22Rv1 (cell line): ENCODE data around the gene MX2.

Experiments used
- CTCF ChIP-seq: fragments of 450-650 bp; IDR thresholded peaks from 2 replicates; pipeline ENCODE4 v1.5.1; 2017; ENCODE audit warnings: mild to moderate bottlenecking
- ZFX ChIP-seq: fragments of 450-650 bp; IDR thresholded peaks from 2 replicates; pipeline ENCODE4 v1.6.1; 2017; ENCODE audit warnings: antibody characterized with exemption, borderline replicate concordance

- TF ChIP-seq CTCF: no peak
- TF ChIP-seq ZFX: no peak
These were observed 80.8 kb downstream of the MX2 start for GRCh38 chr21:41442481-41443186.
